GM19468 (cell line): Measurements from ENCODE around the gene KRTAP10-10.
"Not testable (repeated sequence)": the region's sequence is repeated elsewhere in the genome, so short reads cannot be mapped to it uniquely, and the experiment has no call there.

Source experiments
- ATAC-seq: cut with Tn5 transposase; IDR thresholded peaks from one replicate; pipeline ENCODE4 v1.9.1; 2021; ENCODE audit warnings: mild to moderate bottlenecking, moderate library complexity, moderate number of reproducible peaks; ENCODE audit not compliant: unreplicated experiment; ENCODE audit errors: extremely low read depth

The KRTAP10-10 gene

DNA sequence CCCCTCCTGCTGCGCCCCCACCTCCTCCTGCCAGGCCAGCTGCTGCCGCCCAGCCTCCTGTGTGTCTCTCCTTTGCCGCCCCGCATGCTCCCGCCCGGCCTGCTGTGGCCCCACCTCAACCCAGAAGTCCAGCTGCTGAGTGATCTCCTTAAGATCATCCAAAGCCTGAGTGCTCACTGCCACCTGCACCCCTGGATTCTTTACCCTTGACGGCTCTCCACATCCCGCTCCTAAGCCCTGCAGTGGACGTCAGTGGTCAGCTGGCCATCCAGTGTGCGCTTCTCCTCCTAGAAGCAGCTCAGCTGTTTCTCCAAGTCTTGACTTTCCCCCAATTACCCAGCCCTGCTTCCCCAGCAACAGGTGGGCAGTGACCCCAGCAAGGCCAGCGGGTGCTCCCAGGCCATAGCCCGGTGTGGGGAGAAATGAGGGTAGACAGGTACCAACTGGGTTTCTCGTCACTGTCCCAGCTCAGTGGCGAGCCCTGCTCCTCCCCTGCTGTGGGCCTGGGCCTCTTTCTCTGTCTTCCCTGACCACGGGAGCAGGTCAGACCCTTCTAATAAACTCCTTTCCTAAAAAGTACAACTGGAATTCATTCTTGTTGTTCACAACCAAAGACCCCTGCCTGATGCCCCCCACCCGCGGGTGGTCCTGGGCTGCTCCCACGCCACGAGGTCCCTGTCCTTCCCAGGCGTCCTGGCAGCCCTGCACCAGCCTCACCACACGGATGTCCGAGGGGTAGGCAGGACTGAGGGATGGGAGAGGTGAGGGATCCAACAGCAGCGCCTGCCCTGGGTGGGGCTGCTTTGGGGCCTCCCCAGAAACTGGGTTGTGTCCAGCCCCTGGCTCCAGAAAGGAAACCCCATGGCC lies 35.3 kb upstream of the KRTAP10-10 start:
- no peak for ATAC-seq

GRCh38 chr21:44602463-44602850 lies 34.7 kb upstream of the KRTAP10-10 start:
- ATAC-seq: no peak

- no peak for ATAC-seq
Observed at GRCh38 chr21:44603109-44603875, 33.9 kb upstream of the KRTAP10-10 start.

DNA sequence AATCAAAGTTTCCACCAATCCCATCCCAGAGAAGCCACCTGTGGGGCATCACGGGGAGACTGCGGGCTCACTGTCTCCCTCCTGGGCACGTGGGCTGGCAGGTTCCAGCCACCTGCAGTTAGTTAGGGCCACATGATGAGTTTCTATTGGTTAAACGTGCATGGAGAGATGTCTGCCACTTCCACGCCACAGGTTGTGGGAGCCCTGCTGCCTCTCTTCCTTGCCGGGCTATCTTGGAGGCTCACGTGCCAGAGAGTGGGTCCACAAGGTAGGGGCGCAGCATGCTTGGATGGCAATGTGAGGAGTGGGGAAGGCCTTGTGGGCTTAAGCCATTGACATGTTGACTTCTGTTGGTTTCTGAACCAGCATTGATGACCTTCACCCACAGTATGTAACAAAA lies 33.2 kb upstream of the KRTAP10-10 start:
- no peak for ATAC-seq

DNA sequence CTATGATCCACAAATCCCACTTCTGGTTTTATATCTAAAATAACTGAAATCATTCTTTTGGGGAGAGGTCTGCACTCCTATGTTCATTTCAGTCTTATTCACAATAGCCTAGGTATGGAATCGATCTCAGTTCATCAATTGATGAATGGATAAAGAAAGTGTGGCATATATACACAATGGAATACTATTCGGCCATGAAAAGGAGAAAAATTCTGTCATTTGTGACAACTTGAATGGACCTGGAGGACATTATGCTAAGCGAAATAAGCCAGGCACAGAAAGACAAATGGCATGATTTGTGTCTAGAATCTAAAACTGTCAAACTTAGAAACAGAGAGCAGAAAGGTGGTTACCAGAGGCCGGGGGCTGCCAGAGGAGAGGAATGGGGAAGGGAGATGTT lies 30.7 kb upstream of the KRTAP10-10 start:
- no peak for ATAC-seq

- no peak for ATAC-seq
Observed at GRCh38 chr21:44609193-44609592, 28.0 kb upstream of the KRTAP10-10 start.

GRCh38 chr21:44610157-44610843 lies 26.9 kb upstream of the KRTAP10-10 start:
- not testable (repeated sequence) for ATAC-seq

- no peak for ATAC-seq
Observed at GRCh38 chr21:44611551-44611950, 25.6 kb upstream of the KRTAP10-10 start.

DNA sequence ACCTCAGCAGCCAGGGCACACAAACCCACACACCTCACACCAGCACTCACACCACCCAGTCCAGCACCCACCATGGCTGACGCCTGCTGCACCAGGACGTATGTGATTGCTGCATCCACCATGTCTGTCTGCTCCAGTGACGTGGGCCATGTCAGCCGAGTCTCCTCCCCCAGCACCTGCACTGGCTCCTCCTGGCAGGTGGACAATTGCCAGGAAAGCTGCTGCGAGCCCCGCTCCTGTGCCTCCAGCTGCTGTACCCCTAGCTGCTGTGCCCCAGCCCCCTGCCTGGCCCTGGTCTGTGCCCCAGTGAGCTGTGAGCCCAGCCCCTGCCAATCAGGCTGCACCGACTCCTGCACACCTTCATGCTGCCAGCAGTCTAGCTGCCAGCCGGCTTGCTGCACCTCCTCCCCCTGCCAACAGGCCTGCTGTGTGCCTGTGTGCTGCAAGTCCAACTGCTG lies 25.1 kb upstream of the KRTAP10-10 start, which contains the start of gene KRTAP10-8:
KRTAP10-8 (plus strand) TSS at position 51 of the 458 bp plus-strand sequence; CDS start at position 73, 22 bp downstream.
- no peak for ATAC-seq

DNA sequence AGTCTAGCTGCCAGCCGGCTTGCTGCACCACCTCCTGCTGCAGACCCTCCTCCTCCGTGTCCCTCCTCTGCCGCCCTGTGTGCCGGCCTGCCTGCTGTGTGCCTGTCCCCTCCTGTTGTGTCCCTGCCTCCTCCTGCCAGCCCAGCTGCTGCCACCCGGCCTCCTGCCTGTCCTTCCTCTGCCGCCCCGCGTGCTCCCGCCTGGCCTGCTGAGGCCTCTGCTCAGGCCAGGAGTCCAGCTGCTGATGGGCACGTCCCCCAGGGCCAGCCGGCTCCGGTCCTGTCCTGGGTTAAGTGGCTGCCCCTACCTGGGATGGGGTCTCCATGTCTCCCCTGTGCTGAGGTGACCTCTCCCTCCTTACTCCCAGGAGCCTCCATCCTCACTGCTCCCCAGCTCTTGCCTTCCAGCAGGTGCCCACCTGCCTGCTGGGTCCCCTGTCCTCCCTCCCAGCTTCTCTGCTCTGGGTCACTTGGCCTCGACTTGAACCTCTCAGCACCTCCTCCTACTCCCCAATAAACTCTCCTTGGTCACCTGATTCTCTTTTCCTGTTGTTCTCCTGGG lies 24.4 kb upstream of the KRTAP10-10 start:
- no peak for ATAC-seq

- no peak for ATAC-seq
Observed at GRCh38 chr21:44613386-44614155, 23.6 kb upstream of the KRTAP10-10 start.

- ATAC-seq: no peak
Observed at GRCh38 chr21:44614161-44614631, 23.0 kb upstream of the KRTAP10-10 start.

- ATAC-seq: no peak
Observed at GRCh38 chr21:44614961-44615391, 22.2 kb upstream of the KRTAP10-10 start.

DNA sequence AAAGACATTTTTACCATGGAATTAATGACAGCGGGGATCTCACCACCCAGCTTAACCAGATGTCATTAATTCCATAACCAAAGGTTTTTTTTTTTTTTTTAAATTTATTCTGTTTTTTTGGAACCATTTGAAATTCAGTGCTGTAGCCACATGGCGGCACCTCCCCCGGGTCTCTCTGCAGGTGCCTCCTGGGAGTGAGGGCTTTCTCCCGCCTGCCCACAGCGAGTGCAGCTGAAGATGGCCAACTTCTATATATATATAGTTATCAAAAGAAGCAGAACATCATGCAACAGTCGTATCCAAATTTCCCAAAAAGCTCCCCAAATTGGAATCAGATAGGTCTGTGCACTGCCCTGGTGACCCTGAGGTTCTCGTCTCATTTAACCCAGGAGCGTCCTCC lies 21.7 kb upstream of the KRTAP10-10 start:
- ATAC-seq: no peak

GRCh38 chr21:44615911-44616590 lies 21.1 kb upstream of the KRTAP10-10 start:
- no peak for ATAC-seq

DNA sequence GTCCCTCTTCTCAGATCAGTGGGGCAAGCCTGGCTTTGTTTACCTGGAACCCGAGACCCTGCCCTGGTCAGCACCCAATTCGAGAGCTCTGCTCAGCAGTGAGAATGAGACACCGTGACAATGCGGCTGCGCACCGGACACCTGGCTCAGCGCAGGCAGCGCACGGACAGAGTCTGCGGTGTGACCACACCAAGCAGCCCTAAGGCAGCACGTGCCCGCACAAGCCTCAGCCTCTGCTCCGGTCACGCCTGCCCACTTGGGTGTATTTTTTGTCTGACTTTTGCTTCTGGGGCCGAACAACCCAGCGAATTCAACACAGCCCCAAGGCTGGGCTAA lies 20.6 kb upstream of the KRTAP10-10 start:
- no peak for ATAC-seq

DNA sequence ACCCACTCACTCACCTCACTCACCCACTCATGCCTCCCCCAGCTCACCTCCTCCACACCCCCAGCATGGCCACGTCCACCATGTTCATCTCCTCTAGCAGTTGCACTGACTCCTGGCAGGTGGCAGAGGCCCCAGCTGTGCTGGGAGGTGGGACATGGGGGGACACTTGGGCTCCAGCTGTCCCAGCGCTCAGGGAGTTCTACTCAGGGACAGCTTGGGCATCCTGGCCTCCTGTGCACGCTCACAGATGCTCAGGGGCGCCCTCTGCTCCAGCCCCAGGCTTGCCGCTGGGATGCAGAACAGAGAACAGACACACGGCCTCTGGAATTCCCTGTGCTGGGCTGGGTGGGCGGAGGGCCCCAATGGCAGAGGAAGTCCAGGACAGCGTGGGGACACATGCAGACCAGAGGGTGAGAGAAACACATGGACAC lies 20.1 kb upstream of the KRTAP10-10 start:
- ATAC-seq: no peak

GRCh38 chr21:44618504-44618903 lies 18.7 kb upstream of the KRTAP10-10 start:
- ATAC-seq: no peak

- no peak for ATAC-seq
Observed at GRCh38 chr21:44618909-44619308, 18.2 kb upstream of the KRTAP10-10 start.
